ENCODE measurements around the gene SUPT20HL1. TPM values are rescaled to one million over a fixed set of nuclear protein-coding genes. Genes with fewer than 3 reads are reported as not detected.

Gene SUPT20HL1
- total and polyA plus RNA-seq, 2 experiments from 2014 or later, result not detected

GRCh38 chrX:24372021-24372763 is 11.8 kb downstream of the SUPT20HL1 start:
- H3K4me1 ChIP-seq (ENCODE audit: insufficient read depth), result peaks cover 30% of the 10 kb centered on the region
- peak overlapping the region; percentile 62 for H3K4me2 ChIP-seq
- peaks cover 24% of the 10 kb centered on the region for H3K27me3 ChIP-seq (ENCODE audit: insufficient read depth)
- Mint-ChIP-seq H3K9me3 (peaks cover 3% of the 10 kb centered on the region; the same call in 2 of the 3 replicates), H3K4me1 (peaks cover 47% of the 10 kb centered on the region), H3K36me3 (ENCODE audit: low read depth) (no peaks in the 10 kb centered on the region), H3K4me3 (peak overlapping the region; percentile 61), H3K27ac (no peak overlapping the region), H3K27me3 (ENCODE audit: insufficient read depth, low read depth, poor library complexity) (peaks cover 25% of the 10 kb centered on the region)
- peak overlapping the region; percentile 46 for H3K4me3 ChIP-seq
- H4K20me1 ChIP-seq (replicated peaks; ENCODE audit: insufficient read depth), result no peaks in the 10 kb centered on the region
- no peak overlapping the region for H3K27ac ChIP-seq (ENCODE audit: low read depth)
- ATAC-seq (peak; percentile 57), DNase-seq (ENCODE audit: low spot score) (peak; percentile 64)
- peaks cover 8% of the 10 kb centered on the region; the same call in 1 of the 2 replicates for H3F3A ChIP-seq (replicated peaks; ENCODE audit: low read depth)
- no peaks in the 10 kb centered on the region for H3K36me3 ChIP-seq (ENCODE audit: insufficient read depth)
- H3K79me2 ChIP-seq (replicated peaks; ENCODE audit: insufficient read depth), result no peaks in the 10 kb centered on the region
- TF ChIP-seq STAT1 (IDR thresholded peaks at IDR 0.05; ENCODE audit: unreplicated experiment) (no peak), NANOG (IDR thresholded peaks at IDR 0.05; ENCODE audit: borderline replicate concordance) (peak; percentile 67; the same call in 1 of the 2 replicates), EZH2 (IDR thresholded peaks at IDR 0.05; ENCODE audit: low read depth, unreplicated experiment) (no peak)
- H3K9me2 ChIP-seq (ENCODE audit: insufficient read depth), result no peaks in the 10 kb centered on the region
- no peak overlapping the region for H2AFZ ChIP-seq

GRCh38 chrX:24375600-24376131 is 15.2 kb downstream of the SUPT20HL1 start:
- no peaks in the 10 kb centered on the region for H3K36me3 Mint-ChIP-seq (ENCODE audit: low read depth)
- no peak overlapping the region for H3K4me3 Mint-ChIP-seq
- Histone ChIP-seq H3K4me3 (no peak overlapping the region), H3K27me3 (ENCODE audit: insufficient read depth) (peaks cover 24% of the 10 kb centered on the region), H2AFZ (no peak overlapping the region), H3K9me2 (ENCODE audit: insufficient read depth) (no peaks in the 10 kb centered on the region), H3K4me1 (ENCODE audit: insufficient read depth) (peaks cover 57% of the 10 kb centered on the region), H4K20me1 (replicated peaks; ENCODE audit: insufficient read depth) (no peaks in the 10 kb centered on the region), H3K79me2 (replicated peaks; ENCODE audit: insufficient read depth) (no peaks in the 10 kb centered on the region), H3K4me2 (no peak overlapping the region), H3K27ac (ENCODE audit: low read depth) (no peak overlapping the region), H3F3A (replicated peaks; ENCODE audit: low read depth) (0 out of 2 replicates have a peak, but pooled peaks cover 3% of the 10 kb centered on the region), H3K36me3 (ENCODE audit: insufficient read depth) (no peaks in the 10 kb centered on the region)
- peaks cover 25% of the 10 kb centered on the region for H3K27me3 Mint-ChIP-seq (ENCODE audit: insufficient read depth, low read depth, poor library complexity)
- no peak for DNase-seq (ENCODE audit: low spot score)
- H3K9me3 Mint-ChIP-seq, result peaks cover 3% of the 10 kb centered on the region; the same call in 2 of the 3 replicates
- peaks cover 57% of the 10 kb centered on the region for H3K4me1 Mint-ChIP-seq
- ATAC-seq, result peak; percentile 7; the same call in 1 of the 3 replicates
- H3K27ac Mint-ChIP-seq, result no peak overlapping the region
- TF ChIP-seq EZH2phosphoT487 (IDR thresholded peaks at IDR 0.05; ENCODE audit: unreplicated experiment) (no peak), ZNF331 (CRISPR knock-in tag; IDR thresholded peaks at IDR 0.05; ENCODE audit: low read depth) (no peak), ETS1 (IDR thresholded peaks at IDR 0.05) (no peak), CREB1 (CRISPR knock-in tag; IDR thresholded peaks at IDR 0.05; ENCODE audit: low read depth) (no peak), EZH2 (IDR thresholded peaks at IDR 0.05; ENCODE audit: low read depth, unreplicated experiment) (no peak), JUNB (IDR thresholded peaks at IDR 0.05; ENCODE audit: unreplicated experiment) (no peak), NANOG (IDR thresholded peaks at IDR 0.05; ENCODE audit: borderline replicate concordance) (no peak), ZNF462 (CRISPR knock-in tag; IDR thresholded peaks at IDR 0.05) (no peak), STAT1 (IDR thresholded peaks at IDR 0.05; ENCODE audit: unreplicated experiment) (no peak), ZNF114 (CRISPR knock-in tag; IDR thresholded peaks at IDR 0.05) (no peak)

All from GM23338 (cell line).